ENCODE data around the gene PELI2. TPM values are rescaled to one million over a fixed set of nuclear protein-coding genes. Genes with fewer than 3 reads are reported as not detected.

The PELI2 gene
- total RNA-seq, 1 experiment from 2014 or later, result 23.5 TPM

DNA sequence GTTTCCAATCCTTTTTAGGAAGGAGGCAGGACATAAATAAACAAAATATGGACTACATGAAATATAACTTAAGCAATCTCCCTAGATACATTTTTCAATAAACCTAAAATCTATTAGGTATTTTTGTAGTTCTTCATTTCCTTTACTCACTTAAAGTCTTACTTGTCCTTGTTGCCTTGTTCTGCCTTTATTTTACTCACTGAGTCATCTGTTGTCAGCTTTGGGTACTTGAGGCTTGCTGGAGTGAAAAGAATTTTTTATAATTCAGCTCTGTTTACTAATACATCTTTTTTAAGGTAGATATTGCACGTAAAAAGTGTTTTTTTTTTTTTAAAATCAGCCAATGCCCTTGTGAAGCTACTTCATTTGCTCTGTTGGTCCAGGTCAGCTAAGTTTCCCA is 216.2 kb downstream of the PELI2 start (continued):
- TF ChIP-seq, protein P1, sequence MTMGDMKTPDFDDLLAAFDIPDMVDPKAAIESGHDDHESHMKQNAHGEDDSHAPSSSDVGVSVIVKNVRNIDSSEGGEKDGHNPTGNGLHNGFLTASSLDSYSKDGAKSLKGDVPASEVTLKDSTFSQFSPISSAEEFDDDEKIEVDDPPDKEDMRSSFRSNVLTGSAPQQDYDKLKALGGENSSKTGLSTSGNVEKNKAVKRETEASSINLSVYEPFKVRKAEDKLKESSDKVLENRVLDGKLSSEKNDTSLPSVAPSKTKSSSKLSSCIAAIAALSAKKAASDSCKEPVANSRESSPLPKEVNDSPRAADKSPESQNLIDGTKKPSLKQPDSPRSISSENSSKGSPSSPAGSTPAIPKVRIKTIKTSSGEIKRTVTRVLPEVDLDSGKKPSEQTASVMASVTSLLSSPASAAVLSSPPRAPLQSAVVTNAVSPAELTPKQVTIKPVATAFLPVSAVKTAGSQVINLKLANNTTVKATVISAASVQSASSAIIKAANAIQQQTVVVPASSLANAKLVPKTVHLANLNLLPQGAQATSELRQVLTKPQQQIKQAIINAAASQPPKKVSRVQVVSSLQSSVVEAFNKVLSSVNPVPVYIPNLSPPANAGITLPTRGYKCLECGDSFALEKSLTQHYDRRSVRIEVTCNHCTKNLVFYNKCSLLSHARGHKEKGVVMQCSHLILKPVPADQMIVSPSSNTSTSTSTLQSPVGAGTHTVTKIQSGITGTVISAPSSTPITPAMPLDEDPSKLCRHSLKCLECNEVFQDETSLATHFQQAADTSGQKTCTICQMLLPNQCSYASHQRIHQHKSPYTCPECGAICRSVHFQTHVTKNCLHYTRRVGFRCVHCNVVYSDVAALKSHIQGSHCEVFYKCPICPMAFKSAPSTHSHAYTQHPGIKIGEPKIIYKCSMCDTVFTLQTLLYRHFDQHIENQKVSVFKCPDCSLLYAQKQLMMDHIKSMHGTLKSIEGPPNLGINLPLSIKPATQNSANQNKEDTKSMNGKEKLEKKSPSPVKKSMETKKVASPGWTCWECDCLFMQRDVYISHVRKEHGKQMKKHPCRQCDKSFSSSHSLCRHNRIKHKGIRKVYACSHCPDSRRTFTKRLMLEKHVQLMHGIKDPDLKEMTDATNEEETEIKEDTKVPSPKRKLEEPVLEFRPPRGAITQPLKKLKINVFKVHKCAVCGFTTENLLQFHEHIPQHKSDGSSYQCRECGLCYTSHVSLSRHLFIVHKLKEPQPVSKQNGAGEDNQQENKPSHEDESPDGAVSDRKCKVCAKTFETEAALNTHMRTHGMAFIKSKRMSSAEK (CRISPR knock-in tag; IDR thresholded peaks at IDR 0.05; ENCODE audit: borderline replicate concordance), result no peak

DNA sequence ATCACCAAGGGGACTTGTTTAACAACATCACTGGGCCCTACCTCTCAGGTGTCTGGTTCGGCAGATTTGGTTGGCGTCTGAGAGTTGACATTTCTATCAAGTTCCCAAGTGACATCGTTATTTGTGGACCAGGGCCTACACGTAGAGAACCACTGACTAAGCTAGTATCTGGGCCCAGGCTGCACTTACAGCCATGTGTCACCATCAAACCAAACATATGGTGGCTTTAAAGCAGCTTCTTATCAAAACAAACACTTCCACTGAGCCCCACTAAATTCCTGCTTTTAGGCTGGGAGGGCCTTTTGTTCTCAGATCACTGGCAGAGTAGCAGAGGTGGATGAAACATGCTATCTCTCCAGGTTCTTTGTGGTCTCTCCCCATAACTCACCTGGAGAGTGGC is 220.5 kb downstream of the PELI2 start:
- no peaks in the 10 kb centered on the region; the same call in 1 of the 2 replicates for H3K4me1 Mint-ChIP-seq
- ChIA-PET POLR2A (no interaction called here), CTCF (no interaction called here)
- ATAC-seq, result no peak
- no peak for TF ChIP-seq TCF7 (CRISPR knock-in tag; IDR thresholded peaks at IDR 0.05; ENCODE audit: low read depth)
- TF ChIP-seq, protein P2, sequence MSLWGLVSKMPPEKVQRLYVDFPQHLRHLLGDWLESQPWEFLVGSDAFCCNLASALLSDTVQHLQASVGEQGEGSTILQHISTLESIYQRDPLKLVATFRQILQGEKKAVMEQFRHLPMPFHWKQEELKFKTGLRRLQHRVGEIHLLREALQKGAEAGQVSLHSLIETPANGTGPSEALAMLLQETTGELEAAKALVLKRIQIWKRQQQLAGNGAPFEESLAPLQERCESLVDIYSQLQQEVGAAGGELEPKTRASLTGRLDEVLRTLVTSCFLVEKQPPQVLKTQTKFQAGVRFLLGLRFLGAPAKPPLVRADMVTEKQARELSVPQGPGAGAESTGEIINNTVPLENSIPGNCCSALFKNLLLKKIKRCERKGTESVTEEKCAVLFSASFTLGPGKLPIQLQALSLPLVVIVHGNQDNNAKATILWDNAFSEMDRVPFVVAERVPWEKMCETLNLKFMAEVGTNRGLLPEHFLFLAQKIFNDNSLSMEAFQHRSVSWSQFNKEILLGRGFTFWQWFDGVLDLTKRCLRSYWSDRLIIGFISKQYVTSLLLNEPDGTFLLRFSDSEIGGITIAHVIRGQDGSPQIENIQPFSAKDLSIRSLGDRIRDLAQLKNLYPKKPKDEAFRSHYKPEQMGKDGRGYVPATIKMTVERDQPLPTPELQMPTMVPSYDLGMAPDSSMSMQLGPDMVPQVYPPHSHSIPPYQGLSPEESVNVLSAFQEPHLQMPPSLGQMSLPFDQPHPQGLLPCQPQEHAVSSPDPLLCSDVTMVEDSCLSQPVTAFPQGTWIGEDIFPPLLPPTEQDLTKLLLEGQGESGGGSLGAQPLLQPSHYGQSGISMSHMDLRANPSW (CRISPR knock-in tag; conservative IDR thresholded peaks at IDR 0.05; ENCODE audit: low read depth), result no peak
- no peak for TF ChIP-seq NFE2L1 (CRISPR knock-in tag; IDR thresholded peaks at IDR 0.05)
- no peak for TF ChIP-seq IRF2 (CRISPR knock-in tag; IDR thresholded peaks at IDR 0.05; ENCODE audit: borderline replicate concordance, low read depth)
- TF ChIP-seq, protein P3, sequence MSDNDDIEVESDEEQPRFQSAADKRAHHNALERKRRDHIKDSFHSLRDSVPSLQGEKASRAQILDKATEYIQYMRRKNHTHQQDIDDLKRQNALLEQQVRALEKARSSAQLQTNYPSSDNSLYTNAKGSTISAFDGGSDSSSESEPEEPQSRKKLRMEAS (CRISPR knock-in tag; IDR thresholded peaks at IDR 0.05), result no peak
- TF ChIP-seq OVOL2 (CRISPR knock-in tag; IDR thresholded peaks at IDR 0.05; ENCODE audit: borderline replicate concordance), result no peak
- TF ChIP-seq, protein P1 (CRISPR knock-in tag; IDR thresholded peaks at IDR 0.05; ENCODE audit: borderline replicate concordance), result no peak
- TF ChIP-seq NFATC4 (CRISPR knock-in tag; IDR thresholded peaks at IDR 0.05), result no peak
- TF ChIP-seq CREM (CRISPR knock-in tag; IDR thresholded peaks at IDR 0.05), result no peak
- TF ChIP-seq, protein P4, sequence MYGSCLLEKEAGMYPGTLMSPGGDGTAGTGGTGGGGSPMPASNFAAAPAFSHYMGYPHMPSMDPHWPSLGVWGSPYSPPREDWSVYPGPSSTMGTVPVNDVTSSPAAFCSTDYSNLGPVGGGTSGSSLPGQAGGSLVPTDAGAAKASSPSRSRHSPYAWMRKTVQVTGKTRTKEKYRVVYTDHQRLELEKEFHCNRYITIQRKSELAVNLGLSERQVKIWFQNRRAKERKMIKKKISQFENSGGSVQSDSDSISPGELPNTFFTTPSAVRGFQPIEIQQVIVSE (CRISPR knock-in tag; IDR thresholded peaks at IDR 0.05; ENCODE audit: borderline replicate concordance), result no peak
- TF ChIP-seq, protein P5, sequence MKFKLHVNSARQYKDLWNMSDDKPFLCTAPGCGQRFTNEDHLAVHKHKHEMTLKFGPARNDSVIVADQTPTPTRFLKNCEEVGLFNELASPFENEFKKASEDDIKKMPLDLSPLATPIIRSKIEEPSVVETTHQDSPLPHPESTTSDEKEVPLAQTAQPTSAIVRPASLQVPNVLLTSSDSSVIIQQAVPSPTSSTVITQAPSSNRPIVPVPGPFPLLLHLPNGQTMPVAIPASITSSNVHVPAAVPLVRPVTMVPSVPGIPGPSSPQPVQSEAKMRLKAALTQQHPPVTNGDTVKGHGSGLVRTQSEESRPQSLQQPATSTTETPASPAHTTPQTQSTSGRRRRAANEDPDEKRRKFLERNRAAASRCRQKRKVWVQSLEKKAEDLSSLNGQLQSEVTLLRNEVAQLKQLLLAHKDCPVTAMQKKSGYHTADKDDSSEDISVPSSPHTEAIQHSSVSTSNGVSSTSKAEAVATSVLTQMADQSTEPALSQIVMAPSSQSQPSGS (CRISPR knock-in tag; IDR thresholded peaks at IDR 0.05; ENCODE audit: borderline replicate concordance, low read depth), result no peak
- TF ChIP-seq, protein P6, sequence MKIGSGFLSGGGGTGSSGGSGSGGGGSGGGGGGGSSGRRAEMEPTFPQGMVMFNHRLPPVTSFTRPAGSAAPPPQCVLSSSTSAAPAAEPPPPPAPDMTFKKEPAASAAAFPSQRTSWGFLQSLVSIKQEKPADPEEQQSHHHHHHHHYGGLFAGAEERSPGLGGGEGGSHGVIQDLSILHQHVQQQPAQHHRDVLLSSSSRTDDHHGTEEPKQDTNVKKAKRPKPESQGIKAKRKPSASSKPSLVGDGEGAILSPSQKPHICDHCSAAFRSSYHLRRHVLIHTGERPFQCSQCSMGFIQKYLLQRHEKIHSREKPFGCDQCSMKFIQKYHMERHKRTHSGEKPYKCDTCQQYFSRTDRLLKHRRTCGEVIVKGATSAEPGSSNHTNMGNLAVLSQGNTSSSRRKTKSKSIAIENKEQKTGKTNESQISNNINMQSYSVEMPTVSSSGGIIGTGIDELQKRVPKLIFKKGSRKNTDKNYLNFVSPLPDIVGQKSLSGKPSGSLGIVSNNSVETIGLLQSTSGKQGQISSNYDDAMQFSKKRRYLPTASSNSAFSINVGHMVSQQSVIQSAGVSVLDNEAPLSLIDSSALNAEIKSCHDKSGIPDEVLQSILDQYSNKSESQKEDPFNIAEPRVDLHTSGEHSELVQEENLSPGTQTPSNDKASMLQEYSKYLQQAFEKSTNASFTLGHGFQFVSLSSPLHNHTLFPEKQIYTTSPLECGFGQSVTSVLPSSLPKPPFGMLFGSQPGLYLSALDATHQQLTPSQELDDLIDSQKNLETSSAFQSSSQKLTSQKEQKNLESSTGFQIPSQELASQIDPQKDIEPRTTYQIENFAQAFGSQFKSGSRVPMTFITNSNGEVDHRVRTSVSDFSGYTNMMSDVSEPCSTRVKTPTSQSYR (CRISPR knock-in tag; IDR thresholded peaks at IDR 0.05), result no peak
- no peak for TF ChIP-seq ZNF396 (CRISPR knock-in tag; IDR thresholded peaks at IDR 0.05; ENCODE audit: borderline replicate concordance)
- no peak for TF ChIP-seq SMAD3 (CRISPR knock-in tag; IDR thresholded peaks at IDR 0.05; ENCODE audit: borderline replicate concordance)
- no peak for TF ChIP-seq NR3C1 (CRISPR knock-in tag; conservative IDR thresholded peaks at IDR 0.05; ENCODE audit: low read depth)
- no peak for TF ChIP-seq RORB (CRISPR knock-in tag; IDR thresholded peaks at IDR 0.05)
- no peak for TF ChIP-seq JUN (CRISPR knock-in tag; IDR thresholded peaks at IDR 0.05)
- H3K27me3 Mint-ChIP-seq (ENCODE audit: low read depth), result no peaks in the 10 kb centered on the region
- H3K27ac Mint-ChIP-seq, result no peak overlapping the region
- H3K9me3 Mint-ChIP-seq, result no peaks in the 10 kb centered on the region
- H3K36me3 Mint-ChIP-seq, result no peaks in the 10 kb centered on the region
- H3K4me3 Mint-ChIP-seq, result no peak overlapping the region
- DNase-seq (ENCODE audit: low spot score), result no peak

All from WTC11 (cell line).